Neuronal stem cell (in vitro differentiated cells): ENCODE measurements around the gene TMEM74B.

Experiments used
- DNase-seq: peaks from one replicate; pipeline ENCODE4 v3.0.0-alpha.2; 2013; ENCODE audit warnings: low spot score
- H2AFZ ChIP-seq: one replicate; pipeline ENCODE4 v1.6.1; 2013; ENCODE audit warnings: mild to moderate bottlenecking, low read length, inconsistent platforms
- H2AK5ac ChIP-seq: 2 replicates; pipeline ENCODE4 v1.6.1; 2013; ENCODE audit warnings: low read depth, mild to moderate bottlenecking, inconsistent platforms, low read length, moderate library complexity, mixed read lengths
- H2BK120ac ChIP-seq: 2 replicates; pipeline ENCODE4 v1.6.1; 2013; ENCODE audit warnings: low read depth, mild to moderate bottlenecking, inconsistent platforms, low read length, moderate library complexity, mixed read lengths
- H2BK12ac ChIP-seq: one replicate; pipeline ENCODE4 v1.6.1; 2013; ENCODE audit warnings: low read length, inconsistent platforms
- H2BK15ac ChIP-seq: 2 replicates; pipeline ENCODE4 v1.6.1; 2013; ENCODE audit warnings: mild to moderate bottlenecking, low read length, inconsistent platforms, mixed read lengths
- H2BK5ac ChIP-seq: one replicate; pipeline ENCODE4 v1.6.1; 2013; ENCODE audit warnings: inconsistent platforms, mild to moderate bottlenecking, low read length, moderate library complexity
- H3K14ac ChIP-seq: one replicate; pipeline ENCODE4 v1.6.1; 2013; ENCODE audit warnings: low read length, inconsistent platforms
- H3K18ac ChIP-seq: 2 replicates; pipeline ENCODE4 v1.6.1; 2013; ENCODE audit warnings: low read length, inconsistent platforms
- H3K23ac ChIP-seq: 2 replicates; pipeline ENCODE4 v1.6.1; 2013; ENCODE audit warnings: low read depth, mild to moderate bottlenecking, mixed read lengths, low read length, inconsistent platforms; ENCODE audit not compliant: poor library complexity
- H3K27ac ChIP-seq: replicated peaks from 3 replicates; pipeline ENCODE4 v1.5.1; 2013; ENCODE audit warnings: low read length, inconsistent platforms
- H3K27me3 ChIP-seq, 3 experiments: 2 replicates each; pipeline ENCODE4 v1.6.1; 2013; ENCODE audit warnings: low read length in 3 of 3, mild to moderate bottlenecking in 2 of 3, inconsistent platforms in 1 of 3, low read depth in 1 of 3, mixed read lengths in 1 of 3, moderate library complexity in 1 of 3; ENCODE audit not compliant: control insufficient read depth in 3 of 3, insufficient read depth in 3 of 3
- H3K36me3 ChIP-seq, 2 donors: replicated peaks in 1 of 2; 2 replicates each; pipeline ENCODE4 v1.6.1; 2013; ENCODE audit warnings: low read length in 2 of 2; ENCODE audit not compliant: control insufficient read depth in 2 of 2, insufficient read depth in 2 of 2
- H3K4ac ChIP-seq: 2 replicates; pipeline ENCODE4 v1.6.1; 2013; ENCODE audit warnings: inconsistent platforms, mild to moderate bottlenecking, low read length, moderate library complexity
- H3K4me1 ChIP-seq, 2 donors: 1 replicate in 1 of 2; 2 replicates in 1 of 2; pipeline ENCODE4 v1.6.1; 2013; ENCODE audit warnings: low read length in 2 of 2, low read depth in 1 of 2; ENCODE audit not compliant: control insufficient read depth in 2 of 2, insufficient read depth in 1 of 2
- H3K4me2 ChIP-seq: one replicate; pipeline ENCODE4 v1.6.1; 2013; ENCODE audit warnings: mild to moderate bottlenecking, low read length, inconsistent platforms; ENCODE audit not compliant: insufficient read depth, poor library complexity, severe bottlenecking
- H3K4me3 ChIP-seq, 2 donors: 2 replicates each; pipeline ENCODE4 v1.5.1; 2013; ENCODE audit warnings: low read length in 2 of 2, mild to moderate bottlenecking in 2 of 2, inconsistent platforms in 1 of 2, moderate library complexity in 1 of 2
- H3K79me1 ChIP-seq: one replicate; pipeline ENCODE4 v1.6.1; 2013; ENCODE audit warnings: low read depth, mild to moderate bottlenecking, inconsistent platforms, low read length, moderate library complexity
- H3K9ac ChIP-seq: one replicate; pipeline ENCODE4 v1.6.1; 2013; ENCODE audit warnings: mild to moderate bottlenecking, low read depth, low read length, inconsistent platforms; ENCODE audit not compliant: poor library complexity
- H3K9me3 ChIP-seq, 2 donors: replicated peaks in 1 of 2; 2 replicates each; pipeline versions ENCODE3 to v1.6.1; 2013; ENCODE audit warnings: low read length in 2 of 2, mild to moderate bottlenecking in 2 of 2, inconsistent platforms in 1 of 2, low read depth in 1 of 2, mixed read lengths in 1 of 2, moderate library complexity in 1 of 2; ENCODE audit not compliant: control insufficient read depth in 2 of 2, insufficient read depth in 1 of 2
- H4K8ac ChIP-seq: one replicate; pipeline ENCODE4 v1.6.1; 2013; ENCODE audit warnings: low read depth, mild to moderate bottlenecking, inconsistent platforms, low read length, moderate library complexity
- H4K91ac ChIP-seq: one replicate; pipeline ENCODE4 v1.6.1; 2013; ENCODE audit warnings: low read length, low read depth, mild to moderate bottlenecking, inconsistent platforms; ENCODE audit not compliant: poor library complexity
- WGBS, 2 donors: extraction: QIAGEN DNeasy Blood & Tissue Kit; methylation state at CpG; one replicate each; pipeline ENCODE4 v1.1.7; 2013; ENCODE audit warnings: missing lambda C conversion rate in 2 of 2, mixed read lengths in 1 of 2; ENCODE audit not compliant: insufficient read length in 2 of 2, insufficient replicate concordance in 1 of 2; ENCODE audit errors: extremely low coverage in 2 of 2; 5-methylcytosine and 5-hydroxymethylcytosine counted together

Gene TMEM74B

DNA sequence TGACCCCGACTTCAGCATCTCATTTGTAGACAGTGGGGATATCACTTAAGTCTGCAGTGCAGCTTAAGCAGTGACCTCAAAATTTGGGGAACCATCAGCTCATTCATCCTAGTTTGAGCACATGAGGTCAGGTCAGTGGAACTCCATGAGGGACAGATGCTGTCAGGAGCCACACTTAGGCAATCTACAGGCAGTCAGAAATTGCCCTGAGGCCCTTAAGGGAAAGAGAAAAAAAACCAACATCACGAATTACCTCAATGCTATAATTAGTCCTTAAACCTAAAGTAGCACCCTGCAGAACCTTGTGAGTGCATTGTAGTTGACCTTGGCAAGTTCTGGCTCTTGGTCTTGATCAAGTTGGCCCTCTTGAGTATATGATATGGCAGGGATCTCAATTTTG, 21.1 kb downstream of the TMEM74B start:
- Histone ChIP-seq H2AFZ (no peak overlapping the region), H3K4me3 (no peak overlapping the region), H4K91ac (no peak overlapping the region), H3K4me2 (no peak overlapping the region), H3K14ac (no peak overlapping the region), H3K4ac (no peak overlapping the region), H3K79me1 (no peaks in the 10 kb centered on the region), H3K27ac (no peak overlapping the region), H3K23ac (no peak overlapping the region), H2BK120ac (no peak overlapping the region), H2AK5ac (no peak overlapping the region), H3K9ac (no peak overlapping the region), H3K36me3 (peaks cover 48 to 91% of the 10 kb centered on the region in 2 donors), H2BK15ac (no peak overlapping the region), H2BK5ac (no peak overlapping the region), H3K27me3 (no peaks in the 10 kb centered on the region), H3K4me1 (no peaks in the 10 kb centered on the region), H4K8ac (no peak overlapping the region), H3K18ac (no peak overlapping the region), H3K9me3 (no peaks in the 10 kb centered on the region), H2BK12ac (no peak overlapping the region)
- WGBS, 2 donors = no CpG with 5 or more reads among the region's 2 CpGs
- DNase-seq = no peak

GRCh38 chr20:1163105-1163504, 21.7 kb downstream of the TMEM74B start:
- H3K14ac ChIP-seq = no peak overlapping the region
- no peaks in the 10 kb centered on the region for H3K27me3 ChIP-seq
- H3K4me1 ChIP-seq = no peaks in the 10 kb centered on the region
- H3K9me3 ChIP-seq = no peaks in the 10 kb centered on the region
- no peak overlapping the region for H2BK15ac ChIP-seq
- H3K27ac ChIP-seq = no peak overlapping the region
- peak overlapping the region; percentile 34 for H3K9ac ChIP-seq
- no peak overlapping the region for H3K4ac ChIP-seq
- no peak overlapping the region for H4K8ac ChIP-seq
- no peak for DNase-seq
- peaks cover 45 to 91% of the 10 kb centered on the region in 2 donors for H3K36me3 ChIP-seq
- WGBS, 2 donors = no CpG with 5 or more reads among the region's 6 CpGs
- no peaks in the 10 kb centered on the region for H3K79me1 ChIP-seq
- no peak overlapping the region for H3K4me3 ChIP-seq
- H2BK120ac ChIP-seq = no peak overlapping the region
- no peak overlapping the region for H2BK5ac ChIP-seq
- peak overlapping the region; percentile 4 for H3K23ac ChIP-seq
- H2BK12ac ChIP-seq = no peak overlapping the region
- no peak overlapping the region for H4K91ac ChIP-seq
- no peak overlapping the region for H2AK5ac ChIP-seq
- no peak overlapping the region for H2AFZ ChIP-seq
- no peak overlapping the region for H3K4me2 ChIP-seq
- H3K18ac ChIP-seq = no peak overlapping the region

- no peak overlapping the region for H3K27ac ChIP-seq
- H4K91ac ChIP-seq = no peak overlapping the region
- no peak overlapping the region for H3K14ac ChIP-seq
- H3K4me1 ChIP-seq = no peaks in the 10 kb centered on the region
- DNase-seq = no peak
- no peak overlapping the region for H3K9ac ChIP-seq
- no peaks in the 10 kb centered on the region for H3K9me3 ChIP-seq
- no peak overlapping the region for H2BK12ac ChIP-seq
- H3K36me3 ChIP-seq = peaks cover 39 to 83% of the 10 kb centered on the region in 2 donors
- H3K4ac ChIP-seq = no peak overlapping the region
- H3K18ac ChIP-seq = no peak overlapping the region
- no peaks in the 10 kb centered on the region for H3K79me1 ChIP-seq
- H2AFZ ChIP-seq = no peak overlapping the region
- peak overlapping the region; percentile 3 for H3K23ac ChIP-seq
- no peak overlapping the region for H3K4me3 ChIP-seq
- WGBS, 2 donors = no CpG with 5 or more reads among the region's 12 CpGs
- no peak overlapping the region for H2BK15ac ChIP-seq
- no peak overlapping the region for H2BK120ac ChIP-seq
- H2BK5ac ChIP-seq = no peak overlapping the region
- H3K4me2 ChIP-seq = no peak overlapping the region
- H4K8ac ChIP-seq = no peak overlapping the region
- H2AK5ac ChIP-seq = no peak overlapping the region
- no peaks in the 10 kb centered on the region for H3K27me3 ChIP-seq
Observed at GRCh38 chr20:1160991-1161390, 23.8 kb downstream of the TMEM74B start.

- Histone ChIP-seq H3K4ac (no peak overlapping the region), H3K27ac (no peak overlapping the region), H3K14ac (no peak overlapping the region), H4K8ac (no peak overlapping the region), H3K9ac (no peak overlapping the region), H3K9me3 (no peaks in the 10 kb centered on the region), H3K4me3 (peak overlapping the region in 1 of 2 donors; percentile 33), H3K23ac (peak overlapping the region; percentile 3), H3K4me2 (no peak overlapping the region), H2BK120ac (no peak overlapping the region), H2BK15ac (no peak overlapping the region), H2AK5ac (no peak overlapping the region), H3K79me1 (no peaks in the 10 kb centered on the region), H3K27me3 (no peaks in the 10 kb centered on the region), H2BK5ac (no peak overlapping the region), H3K36me3 (peaks cover 35 to 83% of the 10 kb centered on the region in 2 donors), H4K91ac (no peak overlapping the region), H3K4me1 (no peaks in the 10 kb centered on the region), H2BK12ac (no peak overlapping the region), H3K18ac (no peak overlapping the region), H2AFZ (no peak overlapping the region)
- WGBS, 2 donors = no CpG with 5 or more reads among the region's 10 CpGs
- no peak for DNase-seq
Observed at GRCh38 chr20:1160496-1160895, 24.3 kb downstream of the TMEM74B start.
